LNCaP clone FGC (cell line): Measurements from ENCODE around the gene TCF15.
A peak's percentile ranks its signal among the peaks of the same experiment; 100 is the strongest.

Experiments used
- DNase-seq: peaks from one replicate; pipeline ENCODE4 v3.0.0-alpha.2; 2011; ENCODE audit warnings: low read depth
- H3K4me3 ChIP-seq: 2 replicates; pipeline ENCODE4 v1.5.1; 2011; ENCODE audit warnings: mild to moderate bottlenecking, low read depth, low read length, control low read depth
- TF ChIP-seq, protein P1 (sequence below): IDR thresholded peaks from 2 replicates; pipeline ENCODE4 v1.5.1; 2012; ENCODE audit warnings: mild to moderate bottlenecking; ENCODE audit not compliant: control insufficient read depth, insufficient read depth; ENCODE audit errors: extremely low read depth

The TCF15 gene

DNA sequence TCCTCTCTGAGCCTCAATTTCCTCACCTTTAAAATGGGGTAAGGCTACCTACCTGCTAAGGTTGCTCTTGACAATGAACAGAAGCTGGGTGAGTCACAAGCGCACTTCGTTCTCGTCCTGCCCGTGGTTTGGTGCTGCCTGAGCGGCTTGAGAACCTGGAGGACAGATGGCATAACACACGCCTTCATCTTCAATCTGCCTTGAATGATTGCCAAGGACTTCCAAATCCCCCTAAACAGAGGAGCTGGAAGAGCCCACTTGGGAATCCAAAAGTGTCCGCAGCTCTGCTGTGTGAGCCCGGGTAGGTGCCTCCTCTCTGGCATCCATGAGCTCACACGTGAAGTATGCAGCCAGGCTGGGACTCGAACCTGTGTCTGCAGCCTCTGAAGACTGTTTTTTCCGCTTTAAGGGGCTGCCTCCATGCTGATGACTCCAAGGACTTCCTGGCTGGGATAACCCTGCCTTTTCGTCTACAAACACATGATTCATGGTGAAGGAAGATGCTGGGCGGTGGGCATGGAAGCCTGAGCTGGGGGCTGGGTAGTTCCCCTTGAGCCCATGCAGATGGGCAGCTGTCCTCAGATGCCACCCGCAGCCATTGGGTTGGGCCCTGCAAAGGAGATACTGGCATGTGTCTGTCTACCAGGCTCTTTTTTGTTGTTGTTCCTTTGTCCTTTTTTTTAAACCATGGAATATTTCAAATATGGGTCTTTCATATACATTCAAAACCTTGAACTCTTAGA, 41.3 kb downstream of the TCF15 start:
- TF ChIP-seq, protein P1, sequence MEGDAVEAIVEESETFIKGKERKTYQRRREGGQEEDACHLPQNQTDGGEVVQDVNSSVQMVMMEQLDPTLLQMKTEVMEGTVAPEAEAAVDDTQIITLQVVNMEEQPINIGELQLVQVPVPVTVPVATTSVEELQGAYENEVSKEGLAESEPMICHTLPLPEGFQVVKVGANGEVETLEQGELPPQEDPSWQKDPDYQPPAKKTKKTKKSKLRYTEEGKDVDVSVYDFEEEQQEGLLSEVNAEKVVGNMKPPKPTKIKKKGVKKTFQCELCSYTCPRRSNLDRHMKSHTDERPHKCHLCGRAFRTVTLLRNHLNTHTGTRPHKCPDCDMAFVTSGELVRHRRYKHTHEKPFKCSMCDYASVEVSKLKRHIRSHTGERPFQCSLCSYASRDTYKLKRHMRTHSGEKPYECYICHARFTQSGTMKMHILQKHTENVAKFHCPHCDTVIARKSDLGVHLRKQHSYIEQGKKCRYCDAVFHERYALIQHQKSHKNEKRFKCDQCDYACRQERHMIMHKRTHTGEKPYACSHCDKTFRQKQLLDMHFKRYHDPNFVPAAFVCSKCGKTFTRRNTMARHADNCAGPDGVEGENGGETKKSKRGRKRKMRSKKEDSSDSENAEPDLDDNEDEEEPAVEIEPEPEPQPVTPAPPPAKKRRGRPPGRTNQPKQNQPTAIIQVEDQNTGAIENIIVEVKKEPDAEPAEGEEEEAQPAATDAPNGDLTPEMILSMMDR, result no peak
- no peak overlapping the region for H3K4me3 ChIP-seq
- DNase-seq, result no peak

DNA sequence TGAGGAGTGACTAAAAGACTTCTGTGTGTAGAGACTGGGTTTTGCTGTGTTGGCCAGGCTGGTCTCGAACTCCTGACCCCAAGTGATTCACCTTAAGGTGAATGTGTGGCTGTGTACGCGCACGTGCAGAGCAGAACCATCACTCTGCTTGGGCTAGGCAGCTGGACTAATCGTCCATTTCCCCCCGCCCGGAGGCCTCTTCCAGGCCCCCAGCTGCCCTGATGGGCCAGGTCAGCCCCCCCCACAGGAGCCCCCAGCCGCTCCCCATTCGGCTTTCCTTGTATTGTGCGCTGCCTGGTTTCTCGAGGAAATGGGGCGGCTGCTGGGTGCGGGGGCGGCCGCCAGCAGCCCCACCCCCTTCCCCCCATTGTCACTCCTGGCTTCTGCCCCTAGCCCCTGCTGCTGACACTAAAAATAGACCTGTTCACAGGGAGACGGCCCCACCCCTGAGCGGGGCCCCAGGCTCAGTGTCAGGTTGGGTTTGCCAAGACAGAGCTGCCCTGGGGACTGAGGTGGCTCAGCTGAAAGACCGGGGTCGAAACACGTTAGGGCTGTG, 41.9 kb downstream of the TCF15 start:
- H3K4me3 ChIP-seq, result no peak overlapping the region
- no peak for DNase-seq

DNA sequence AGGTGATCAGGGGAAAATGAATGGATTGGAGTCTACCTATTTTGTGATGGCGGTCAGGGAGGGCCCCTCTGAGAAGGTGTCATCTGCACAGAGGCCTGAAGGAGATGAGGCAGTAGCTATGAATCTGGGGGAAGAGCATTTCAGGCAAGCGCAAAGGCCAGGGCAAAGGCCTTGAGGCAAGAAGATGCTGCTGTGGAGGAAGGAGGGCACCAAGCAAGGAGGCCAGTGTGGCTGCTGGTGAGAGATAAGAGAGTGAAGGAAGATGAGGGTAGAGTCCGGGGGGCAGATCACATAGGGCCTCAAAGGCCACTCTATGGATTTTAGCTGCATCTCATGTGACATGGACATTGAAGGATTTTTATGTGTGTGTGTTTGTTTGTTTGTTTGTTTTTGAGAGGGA, 45.9 kb downstream of the TCF15 start:
- TF ChIP-seq, protein P1, result no peak
- H3K4me3 ChIP-seq, result no peak overlapping the region

More for the DNA sequence above, 41.9 kb downstream of the TCF15 start:
- TF ChIP-seq, protein P1, result no peak

DNA sequence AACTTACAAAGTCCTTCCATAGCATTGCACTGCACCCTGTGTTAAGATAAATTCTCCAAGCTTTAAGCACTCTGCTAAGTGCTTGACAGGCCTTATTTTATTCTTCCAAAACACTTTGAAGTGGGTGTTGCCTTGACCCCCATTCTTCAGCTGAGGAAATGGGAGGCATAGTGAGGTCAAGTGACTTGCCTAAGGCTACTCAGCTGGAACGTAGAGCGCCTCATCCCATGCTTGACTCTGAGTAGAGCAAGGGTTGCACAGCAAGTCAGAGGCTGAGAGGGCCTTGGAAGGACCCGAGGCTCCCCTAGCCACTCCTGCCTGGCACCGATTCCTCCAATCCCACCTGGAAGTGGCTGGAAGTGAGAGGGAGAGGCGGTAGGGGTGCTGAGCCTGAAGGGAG, 46.9 kb downstream of the TCF15 start:
- TF ChIP-seq, protein P1, result no peak
- DNase-seq, result no peak

More for the DNA sequence above, 45.9 kb downstream of the TCF15 start:
- DNase-seq, result no peak

DNA sequence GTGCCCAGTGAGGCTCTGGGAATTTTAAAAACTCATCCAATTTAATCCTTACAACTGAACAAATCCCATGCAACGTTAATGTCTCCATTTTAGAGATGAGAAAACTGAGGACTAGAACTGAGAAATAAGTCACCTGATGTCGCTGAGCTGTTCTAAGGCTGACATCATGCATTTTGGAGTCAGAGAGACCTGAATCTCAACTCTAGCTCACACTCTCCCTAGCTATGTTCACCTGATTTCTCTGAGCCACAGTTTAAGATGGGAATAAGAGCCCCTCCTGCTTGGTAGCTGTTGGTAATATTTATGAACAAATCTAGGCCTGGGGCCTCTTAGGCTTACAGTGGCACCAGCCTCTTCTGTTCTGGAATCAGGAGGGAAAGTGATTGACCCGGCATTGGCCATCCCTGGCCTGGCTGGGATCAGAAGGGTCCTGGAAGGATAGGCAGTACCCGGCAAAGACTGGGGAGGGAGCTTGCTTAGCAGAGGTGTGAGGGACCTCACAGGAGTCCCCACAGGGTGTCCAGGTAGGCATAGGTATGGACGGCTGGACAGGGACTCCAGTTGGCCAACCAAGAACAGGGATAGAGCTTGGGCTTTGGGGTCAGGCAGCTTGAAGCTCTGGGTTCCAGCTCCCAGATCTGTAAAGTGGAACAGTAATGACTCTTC, 47.7 kb downstream of the TCF15 start:
- H3K4me3 ChIP-seq, result no peak overlapping the region
- DNase-seq, result no peak

More for the DNA sequence above, 46.9 kb downstream of the TCF15 start:
- H3K4me3 ChIP-seq, result no peak overlapping the region

DNA sequence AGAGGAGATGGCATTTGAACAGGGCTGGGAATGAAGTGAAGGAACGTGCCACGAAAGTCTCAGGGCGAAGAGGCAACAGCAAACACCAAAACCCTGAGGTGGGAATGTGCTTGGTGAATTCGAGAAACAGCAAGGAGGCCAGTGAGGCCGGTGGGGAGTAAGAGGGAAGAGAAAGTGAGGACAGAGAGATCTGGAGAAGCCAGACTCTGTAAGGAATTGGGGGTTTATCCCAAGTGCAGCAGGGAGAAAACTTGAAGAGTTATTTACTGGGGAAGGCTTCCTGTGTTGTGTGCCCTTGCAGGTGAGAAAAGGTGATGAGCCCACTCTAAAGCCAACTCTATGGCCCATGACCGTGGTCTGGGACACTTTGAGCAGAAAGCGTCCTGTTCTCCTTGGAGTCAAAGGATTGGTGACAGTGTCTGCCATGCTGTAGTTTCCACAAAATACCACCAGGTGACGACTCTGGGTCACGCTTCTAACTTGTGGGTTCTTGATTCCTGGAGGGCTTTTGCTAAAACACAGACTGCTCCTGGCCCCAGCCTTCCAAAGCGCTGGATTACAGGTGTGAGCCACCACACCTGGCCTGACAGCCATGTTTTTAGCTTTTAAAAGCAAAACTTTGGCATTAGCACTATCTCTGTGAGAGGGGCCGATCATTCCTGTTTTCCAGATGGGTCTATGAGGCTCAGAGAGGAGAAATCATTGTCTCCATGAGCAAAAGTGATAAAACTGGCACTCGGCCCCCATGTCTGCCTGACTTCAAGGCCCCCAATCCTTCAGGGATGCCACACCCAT, 48.5 kb downstream of the TCF15 start:
- peak; percentile 37 for DNase-seq
- TF ChIP-seq, protein P1, result peak; percentile 97
- H3K4me3 ChIP-seq, result no peak overlapping the region

More for the DNA sequence above, 47.7 kb downstream of the TCF15 start:
- TF ChIP-seq, protein P1, result no peak
